ENCODE measurements around the gene PAN3. TPM values are rescaled to one million over a fixed set of nuclear protein-coding genes. Genes with fewer than 3 reads are reported as not detected.

The PAN3 gene
- total RNA-seq, 6 donors from 2014 or later, result 30.2 to 69.1 (median 34.1) TPM

DNA sequence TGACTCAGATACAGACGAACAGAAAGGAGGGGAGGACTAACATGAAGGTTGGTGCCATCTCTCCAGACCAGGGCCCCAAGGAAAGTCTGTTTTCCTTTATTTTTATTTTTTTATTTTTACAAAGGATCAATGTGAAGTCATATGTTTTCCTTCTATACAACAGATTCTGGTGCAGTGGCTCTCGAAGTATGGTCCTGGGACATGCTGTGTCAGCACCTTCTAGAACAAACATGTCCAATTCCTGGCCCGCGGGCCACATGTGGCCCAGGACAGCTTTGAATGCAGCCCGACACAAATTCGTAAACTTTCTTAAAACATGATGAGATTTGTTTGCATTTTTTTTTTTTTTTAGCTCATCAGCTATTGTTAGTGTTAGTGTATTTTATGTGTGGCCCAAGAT lies 181.9 kb downstream of the PAN3 start:
- Histone ChIP-seq H3K9me3 (no peaks in the 10 kb centered on the region), H3K4me1 (peaks cover 14 to 27% (median 21%) of the 10 kb centered on the region in 4 donors), H3K27ac (no peak overlapping the region), H3K36me3 (peaks cover 0 to 14% (median 0%) of the 10 kb centered on the region in 4 donors), H3K4me3 (no peak overlapping the region), H3K27me3 (no peaks in the 10 kb centered on the region)
- TF ChIP-seq POLR2A (IDR thresholded peaks at IDR 0.05) (no peak), EP300 (IDR thresholded peaks at IDR 0.05) (no peak), POLR2AphosphoS5 (IDR thresholded peaks at IDR 0.05) (no peak)
- TF ChIP-seq, protein P1, sequence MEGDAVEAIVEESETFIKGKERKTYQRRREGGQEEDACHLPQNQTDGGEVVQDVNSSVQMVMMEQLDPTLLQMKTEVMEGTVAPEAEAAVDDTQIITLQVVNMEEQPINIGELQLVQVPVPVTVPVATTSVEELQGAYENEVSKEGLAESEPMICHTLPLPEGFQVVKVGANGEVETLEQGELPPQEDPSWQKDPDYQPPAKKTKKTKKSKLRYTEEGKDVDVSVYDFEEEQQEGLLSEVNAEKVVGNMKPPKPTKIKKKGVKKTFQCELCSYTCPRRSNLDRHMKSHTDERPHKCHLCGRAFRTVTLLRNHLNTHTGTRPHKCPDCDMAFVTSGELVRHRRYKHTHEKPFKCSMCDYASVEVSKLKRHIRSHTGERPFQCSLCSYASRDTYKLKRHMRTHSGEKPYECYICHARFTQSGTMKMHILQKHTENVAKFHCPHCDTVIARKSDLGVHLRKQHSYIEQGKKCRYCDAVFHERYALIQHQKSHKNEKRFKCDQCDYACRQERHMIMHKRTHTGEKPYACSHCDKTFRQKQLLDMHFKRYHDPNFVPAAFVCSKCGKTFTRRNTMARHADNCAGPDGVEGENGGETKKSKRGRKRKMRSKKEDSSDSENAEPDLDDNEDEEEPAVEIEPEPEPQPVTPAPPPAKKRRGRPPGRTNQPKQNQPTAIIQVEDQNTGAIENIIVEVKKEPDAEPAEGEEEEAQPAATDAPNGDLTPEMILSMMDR (IDR thresholded peaks at IDR 0.05), result no peak
- ATAC-seq (ENCODE audit: low FRiP score in 2 of 2), result no peak
- no peak for DNase-seq
- WGBS, 2 donors, result 90 to 94% methylated on average over 6 of the region's 6 CpGs

DNA sequence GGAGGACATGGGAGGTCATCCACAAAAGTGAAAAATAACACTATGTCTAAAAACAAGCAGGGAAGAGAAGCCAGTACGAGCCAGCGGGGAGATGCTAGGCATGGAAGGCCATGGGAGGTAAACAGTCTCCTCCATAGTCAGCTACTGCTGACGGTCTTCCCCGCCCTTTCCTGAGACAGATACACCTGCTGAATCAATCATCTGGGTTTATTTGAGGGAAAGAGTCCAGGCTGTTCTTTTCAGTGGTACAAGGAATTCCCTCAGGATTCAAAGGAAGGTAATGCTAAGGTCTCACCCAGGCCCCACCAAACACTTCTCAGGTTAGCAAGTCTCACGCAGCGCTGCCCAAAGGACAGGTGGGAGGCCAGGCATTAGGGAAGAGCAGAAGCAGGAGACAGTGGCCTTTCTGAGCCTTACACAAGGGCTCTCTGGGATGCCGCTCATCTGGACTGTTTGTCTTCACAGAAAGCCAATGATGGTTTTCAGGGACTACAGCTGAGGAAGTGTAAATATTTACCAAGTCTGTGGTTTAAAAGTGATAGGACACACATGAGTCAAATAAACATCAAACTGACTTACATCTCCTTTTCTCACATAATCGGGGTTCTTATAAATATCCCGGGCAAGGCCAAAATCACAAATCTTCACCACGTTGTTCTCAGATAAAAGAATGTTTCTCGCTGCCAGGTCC lies 182.7 kb downstream of the PAN3 start:
- no peaks in the 10 kb centered on the region for H3K9me3 ChIP-seq
- no peak overlapping the region for H3K4me3 ChIP-seq
- DNase-seq (no peak), ATAC-seq (ENCODE audit: low FRiP score in 2 of 2) (no peak)
- peaks cover 14 to 27% (median 23%) of the 10 kb centered on the region in 4 donors for H3K4me1 ChIP-seq
- H3K36me3 ChIP-seq, result peaks cover 0 to 14% (median 0%) of the 10 kb centered on the region in 4 donors
- H3K27ac ChIP-seq, result no peak overlapping the region
- H3K27me3 ChIP-seq, result no peaks in the 10 kb centered on the region
- WGBS, 2 donors, result 76 to 81% methylated on average over 11 of the region's 11 CpGs
- no peak for TF ChIP-seq POLR2AphosphoS5 (IDR thresholded peaks at IDR 0.05)

DNA sequence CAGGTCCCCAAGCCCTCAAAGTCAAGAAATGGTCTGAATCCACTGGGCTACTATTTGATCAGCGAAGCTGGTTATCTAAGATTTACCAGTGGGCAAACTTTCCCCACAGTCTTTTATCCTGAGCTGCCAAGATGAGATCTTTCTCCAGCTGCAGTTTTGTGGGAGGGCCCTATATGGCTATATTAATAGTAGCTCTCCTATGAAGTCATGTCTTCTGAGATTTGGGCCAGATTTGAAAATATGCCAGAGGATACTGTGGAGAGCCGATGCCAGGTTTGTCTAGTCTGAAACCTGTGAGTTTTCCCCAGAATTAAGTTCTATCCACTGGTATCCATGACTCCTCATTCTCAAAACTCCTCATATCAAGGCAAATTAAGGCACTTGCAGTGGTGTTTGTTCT lies 183.4 kb downstream of the PAN3 start:
- DNase-seq (no peak), ATAC-seq (ENCODE audit: low FRiP score in 2 of 2) (no peak)
- Histone ChIP-seq H3K27me3 (no peaks in the 10 kb centered on the region), H3K4me1 (peaks cover 14 to 27% (median 23%) of the 10 kb centered on the region in 4 donors), H3K27ac (no peak overlapping the region), H3K4me3 (no peak overlapping the region), H3K9me3 (no peaks in the 10 kb centered on the region), H3K36me3 (peaks cover 0 to 14% (median 0%) of the 10 kb centered on the region in 4 donors)
- no peak for TF ChIP-seq POLR2AphosphoS5 (IDR thresholded peaks at IDR 0.05)
- no peak for TF ChIP-seq POLR2A (IDR thresholded peaks at IDR 0.05)
- TF ChIP-seq EP300 (IDR thresholded peaks at IDR 0.05), result no peak
- TF ChIP-seq, protein P1 (IDR thresholded peaks at IDR 0.05), result no peak
- WGBS, 2 donors, result 74 to 76% methylated on average over 2 of the region's 2 CpGs

DNA sequence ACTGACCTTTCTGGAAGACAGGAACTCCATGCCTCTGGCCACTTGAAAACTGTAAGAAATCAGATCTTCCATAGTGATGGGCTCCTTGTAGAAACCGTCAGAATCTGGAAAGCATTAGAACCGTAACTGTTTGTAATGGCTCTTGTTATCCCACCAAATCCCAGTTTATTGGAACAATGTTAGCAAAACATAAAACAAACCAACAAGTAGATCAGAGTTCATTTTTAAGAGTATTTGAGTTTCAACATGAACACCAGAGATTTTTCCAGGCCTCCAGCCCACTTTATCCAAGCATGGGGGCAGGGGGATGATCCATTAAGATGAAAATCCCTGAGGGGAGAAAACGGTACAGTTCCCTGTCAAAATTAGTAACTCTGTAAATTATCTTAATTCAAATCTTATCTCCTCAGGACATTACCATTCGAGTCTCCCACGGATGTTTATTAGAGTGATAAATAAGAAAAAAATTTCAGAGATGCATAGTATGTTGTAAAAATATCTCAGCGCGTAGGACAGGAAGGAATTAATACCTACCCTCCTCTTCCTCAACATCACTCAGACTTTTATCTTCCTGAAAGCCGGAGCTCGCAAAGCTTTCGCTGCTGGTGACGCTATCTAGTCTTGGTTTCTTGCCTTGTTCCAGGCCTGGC lies 184.0 kb downstream of the PAN3 start:
- Histone ChIP-seq H3K9me3 (no peaks in the 10 kb centered on the region), H3K4me3 (no peak overlapping the region), H3K27me3 (no peaks in the 10 kb centered on the region), H3K4me1 (peaks cover 14 to 27% (median 21%) of the 10 kb centered on the region in 4 donors), H3K36me3 (peaks cover 0 to 14% (median 0%) of the 10 kb centered on the region in 4 donors), H3K27ac (no peak overlapping the region)
- 66% methylated on average over 11 of the region's 11 CpGs for WGBS, 2 donors
- no peak for ATAC-seq (ENCODE audit: low FRiP score in 2 of 2)
- no peak for DNase-seq
- no peak for TF ChIP-seq POLR2A (IDR thresholded peaks at IDR 0.05)
- TF ChIP-seq EP300 (IDR thresholded peaks at IDR 0.05), result no peak
- TF ChIP-seq POLR2AphosphoS5 (IDR thresholded peaks at IDR 0.05), result no peak
- TF ChIP-seq, protein P1 (IDR thresholded peaks at IDR 0.05), result no peak

DNA sequence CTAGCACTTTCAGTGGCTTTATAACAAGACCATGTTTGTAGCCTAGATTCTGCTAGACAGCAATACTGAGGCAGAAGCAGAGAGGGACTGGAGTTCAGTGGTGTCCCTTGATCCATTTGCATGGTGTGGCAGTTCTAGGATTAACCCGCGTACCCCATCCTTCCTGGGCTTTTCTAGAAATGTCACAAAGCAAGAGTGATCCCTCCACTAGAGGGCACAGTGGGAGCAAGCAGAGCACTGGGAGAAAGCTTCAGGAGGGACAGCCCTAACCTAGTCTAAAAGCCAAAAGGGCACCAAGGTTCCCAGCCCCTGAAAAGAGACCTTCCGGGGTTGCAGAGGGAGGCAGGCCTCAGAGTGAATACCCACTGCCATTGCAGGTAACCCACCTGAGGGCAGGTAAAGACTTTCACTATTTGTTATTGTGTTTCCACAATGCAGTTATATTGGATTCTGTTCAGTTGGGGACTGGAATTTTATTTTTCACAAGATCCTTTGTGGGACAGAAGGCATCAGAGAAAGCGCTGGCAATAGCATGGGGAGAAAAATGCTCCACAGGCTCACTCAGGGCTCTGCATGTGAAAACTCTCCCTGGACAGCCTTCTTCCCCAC lies 185.9 kb downstream of the PAN3 start:
- WGBS, 2 donors, result 20 to 25% methylated on average over 4 of the region's 4 CpGs
- peak; percentile 82 to 85 for ATAC-seq (ENCODE audit: low FRiP score in 2 of 2)

More for the DNA sequence above, 185.9 kb downstream of the PAN3 start:
- H3K36me3 ChIP-seq, result peaks cover 0 to 4% (median 0%) of the 10 kb centered on the region in 4 donors
- H3K4me1 ChIP-seq, result peaks cover 14 to 29% (median 24%) of the 10 kb centered on the region in 4 donors
- H3K27me3 ChIP-seq, result no peaks in the 10 kb centered on the region
- TF ChIP-seq POLR2A (IDR thresholded peaks at IDR 0.05) (no peak), POLR2AphosphoS5 (IDR thresholded peaks at IDR 0.05) (no peak), EP300 (IDR thresholded peaks at IDR 0.05) (no peak)
- TF ChIP-seq, protein P1 (IDR thresholded peaks at IDR 0.05), result peak; percentile 54 to 76 (median 66)
- H3K27ac ChIP-seq, result no peak overlapping the region
- H3K9me3 ChIP-seq, result no peaks in the 10 kb centered on the region
- DNase-seq, result peak in 1 of 2 donors; percentile 47
- no peak overlapping the region for H3K4me3 ChIP-seq
